HL-60/S4 treated with phorbol 12-myristate 13-acetate at 8.2 ng/mL for 4 days and 3 days (cell line): ENCODE data around the gene MEGF9.
"Not testable (repeated sequence)": the region's sequence is repeated elsewhere in the genome, so short reads cannot be mapped to it uniquely, and the experiment has no call there.

Experiments used
- in situ Hi-C: fragments of 300-500 bp; cut with MboI; formaldehyde crosslinking; loops from 2 replicates; pipeline ENCODE4 v1.15.0; 2022; ENCODE audit warnings: low sequenced_read_pairs

MEGF9 gene

GRCh38 chr9:120714088-120714845 is at the start of gene MEGF9:
MEGF9 (minus strand) TSS chr9:120714470; CDS start chr9:120714358, 112 bp downstream.
- in situ Hi-C loops, result no loop called here

- in situ Hi-C loops, result loop anchor here (25.0 kb wide), 1 partner anchor 176 kb away; the partner anchor contains the start of gene TRAF1
Observed at GRCh38 chr9:120761006-120761405, 46.7 kb upstream of the MEGF9 start.

- in situ Hi-C loops, result loop anchor here (10.0 to 25.0 kb wide), 2 partner anchors 177 to 305 kb away; partner anchors contain the start of gene TRAF1
Observed at GRCh38 chr9:120759755-120760400, 45.6 kb upstream of the MEGF9 start.

GRCh38 chr9:120758544-120758943 is 44.3 kb upstream of the MEGF9 start:
- in situ Hi-C loops, result loop anchor here (10.0 to 25.0 kb wide), 2 partner anchors 179 to 306 kb away; partner anchors contain the start of gene TRAF1

GRCh38 chr9:120757026-120757913 is 43.0 kb upstream of the MEGF9 start:
- in situ Hi-C loops, result loop anchor here (10.0 to 25.0 kb wide), 2 partner anchors 180 to 308 kb away; partner anchors contain the start of gene TRAF1

GRCh38 chr9:120756531-120756930 is 42.3 kb upstream of the MEGF9 start:
- in situ Hi-C loops, result loop anchor here (10.0 to 25.0 kb wide), 2 partner anchors 181 to 308 kb away; partner anchors contain the start of gene TRAF1

- in situ Hi-C loops, result loop anchor here (10.0 to 25.0 kb wide), 2 partner anchors 181 to 309 kb away; partner anchors contain the start of gene TRAF1
Observed at GRCh38 chr9:120755810-120756434, 41.7 kb upstream of the MEGF9 start.

- in situ Hi-C loops, result loop anchor here (10.0 to 25.0 kb wide), 2 partner anchors 182 to 310 kb away; partner anchors contain the start of gene TRAF1
Observed at GRCh38 chr9:120755044-120755443, 40.8 kb upstream of the MEGF9 start.

- in situ Hi-C loops, result loop anchor here (10.0 to 25.0 kb wide), 2 partner anchors 187 to 314 kb away; partner anchors contain the start of gene TRAF1
Observed at GRCh38 chr9:120750421-120750820, 36.2 kb upstream of the MEGF9 start.

GRCh38 chr9:120746366-120746765 is 32.1 kb upstream of the MEGF9 start:
- in situ Hi-C loops, result not testable (repeated sequence)

GRCh38 chr9:120745278-120745677 is 31.0 kb upstream of the MEGF9 start:
- in situ Hi-C loops, result no loop called here

GRCh38 chr9:120742951-120743416 is 28.7 kb upstream of the MEGF9 start:
- in situ Hi-C loops, result no loop called here

- in situ Hi-C loops, result no loop called here
Observed at GRCh38 chr9:120741701-120742100, 27.4 kb upstream of the MEGF9 start.

GRCh38 chr9:120741191-120741590 is 26.9 kb upstream of the MEGF9 start:
- in situ Hi-C loops, result no loop called here

- in situ Hi-C loops, result no loop called here
Observed at GRCh38 chr9:120740132-120740531, 25.9 kb upstream of the MEGF9 start.

GRCh38 chr9:120737416-120738165 is 23.3 kb upstream of the MEGF9 start:
- in situ Hi-C loops, result no loop called here

- in situ Hi-C loops, result no loop called here
Observed at GRCh38 chr9:120736881-120737280, 22.6 kb upstream of the MEGF9 start.

GRCh38 chr9:120735415-120736126 is 21.3 kb upstream of the MEGF9 start:
- in situ Hi-C loops, result no loop called here
